ENCODE results near the gene LRRC3. TPM values are rescaled to one million over a fixed set of nuclear protein-coding genes. Genes with fewer than 3 reads are reported as not detected.

The LRRC3 gene
- total and polyA plus RNA-seq, 12 donors, result 0.67 to 3.2 (median 1.9) TPM

DNA sequence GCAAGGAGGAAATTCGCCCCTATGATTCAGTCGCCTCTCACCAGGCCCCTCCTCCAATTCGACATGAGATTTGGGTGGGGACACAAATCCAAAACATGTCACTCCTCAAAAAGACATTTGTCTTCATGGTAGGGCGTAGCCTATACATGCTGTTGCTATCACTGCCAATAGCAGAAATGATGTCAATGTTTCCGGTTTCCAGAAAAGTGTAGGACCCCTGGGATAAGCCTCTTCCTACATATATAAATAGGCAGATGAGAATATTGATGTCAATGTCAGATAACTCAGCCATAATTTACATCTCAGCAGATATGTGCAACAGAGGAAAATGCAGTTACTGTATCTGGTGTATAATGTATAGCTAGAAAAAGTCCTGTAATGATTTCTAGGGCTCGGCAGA lies 16.7 kb downstream of the LRRC3 start:
- Histone ChIP-seq H3K27me3 (no peaks in the 10 kb centered on the region), H3K36me3 (replicated peaks in 1 of 2) (no peaks in the 10 kb centered on the region), H3K4me3 (no peak overlapping the region), H3K9me3 (replicated peaks in 1 of 3) (no peaks in the 10 kb centered on the region), H3K4me1 (replicated peaks in 1 of 2) (no peaks in the 10 kb centered on the region), H3K27ac (no peak overlapping the region)
- TF ChIP-seq, protein P1, sequence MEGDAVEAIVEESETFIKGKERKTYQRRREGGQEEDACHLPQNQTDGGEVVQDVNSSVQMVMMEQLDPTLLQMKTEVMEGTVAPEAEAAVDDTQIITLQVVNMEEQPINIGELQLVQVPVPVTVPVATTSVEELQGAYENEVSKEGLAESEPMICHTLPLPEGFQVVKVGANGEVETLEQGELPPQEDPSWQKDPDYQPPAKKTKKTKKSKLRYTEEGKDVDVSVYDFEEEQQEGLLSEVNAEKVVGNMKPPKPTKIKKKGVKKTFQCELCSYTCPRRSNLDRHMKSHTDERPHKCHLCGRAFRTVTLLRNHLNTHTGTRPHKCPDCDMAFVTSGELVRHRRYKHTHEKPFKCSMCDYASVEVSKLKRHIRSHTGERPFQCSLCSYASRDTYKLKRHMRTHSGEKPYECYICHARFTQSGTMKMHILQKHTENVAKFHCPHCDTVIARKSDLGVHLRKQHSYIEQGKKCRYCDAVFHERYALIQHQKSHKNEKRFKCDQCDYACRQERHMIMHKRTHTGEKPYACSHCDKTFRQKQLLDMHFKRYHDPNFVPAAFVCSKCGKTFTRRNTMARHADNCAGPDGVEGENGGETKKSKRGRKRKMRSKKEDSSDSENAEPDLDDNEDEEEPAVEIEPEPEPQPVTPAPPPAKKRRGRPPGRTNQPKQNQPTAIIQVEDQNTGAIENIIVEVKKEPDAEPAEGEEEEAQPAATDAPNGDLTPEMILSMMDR (IDR thresholded peaks at IDR 0.05), result no peak
- TF ChIP-seq POLR2A (IDR thresholded peaks at IDR 0.05), result no peak
- DNase-seq, result no peak
- intact Hi-C loops (cut with DNase I), result no loop called here
- 68 to 86% (median 82%) methylated on average over 6 of the region's 6 CpGs for WGBS, 4 donors

GRCh38 chr21:44473915-44474555 lies 18.7 kb downstream of the LRRC3 start:
- DNase-seq, result no peak
- Histone ChIP-seq H3K27me3 (no peaks in the 10 kb centered on the region), H3K27ac (no peak overlapping the region), H3K36me3 (replicated peaks in 1 of 2) (no peaks in the 10 kb centered on the region), H3K4me3 (no peak overlapping the region), H3K9me3 (replicated peaks in 1 of 3) (no peaks in the 10 kb centered on the region), H3K4me1 (replicated peaks in 1 of 2) (no peaks in the 10 kb centered on the region)
- intact Hi-C loops (cut with DNase I), result no loop called here
- TF ChIP-seq, protein P1 (IDR thresholded peaks at IDR 0.05), result no peak
- no peak for TF ChIP-seq POLR2A (IDR thresholded peaks at IDR 0.05)
- WGBS, 4 donors, result 88 to 93% (median 91%) methylated on average over 18 to 19 of the region's 19 CpGs

GRCh38 chr21:44475266-44475845 lies 20.0 kb downstream of the LRRC3 start:
- DNase-seq, result no peak
- Histone ChIP-seq H3K4me3 (no peak overlapping the region), H3K36me3 (replicated peaks in 1 of 2) (no peaks in the 10 kb centered on the region), H3K27me3 (no peaks in the 10 kb centered on the region), H3K4me1 (replicated peaks in 1 of 2) (no peaks in the 10 kb centered on the region), H3K9me3 (replicated peaks in 1 of 3) (no peaks in the 10 kb centered on the region), H3K27ac (no peak overlapping the region)
- WGBS, 4 donors, result 87 to 89% (median 89%) methylated on average over 16 to 17 of the region's 17 CpGs
- intact Hi-C loops (cut with DNase I), result no loop called here
- TF ChIP-seq, protein P1 (IDR thresholded peaks at IDR 0.05), result no peak
- no peak for TF ChIP-seq POLR2A (IDR thresholded peaks at IDR 0.05)

DNA sequence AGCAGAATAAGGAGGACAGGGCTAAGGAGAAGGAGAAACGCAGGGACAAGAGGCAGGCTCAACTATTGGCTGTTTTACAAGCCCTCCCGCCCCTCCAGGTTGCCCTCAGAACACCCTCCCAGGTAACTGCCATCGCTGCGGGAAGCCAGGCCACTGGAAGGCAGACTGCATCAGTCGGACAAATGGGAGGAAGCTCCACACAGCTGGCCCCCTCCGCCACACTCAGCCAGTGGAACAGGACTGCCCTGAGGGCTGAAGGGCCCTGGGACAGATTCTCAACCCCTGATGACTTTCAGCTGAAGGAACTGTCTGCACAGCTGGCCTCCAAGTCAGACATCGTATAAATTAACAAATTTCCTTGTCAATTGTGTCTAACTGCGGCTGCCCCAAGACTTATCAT lies 21.8 kb downstream of the LRRC3 start:
- whole genome bisulfite sequencing, 4 donors, result 71 to 87% (median 82%) methylated on average over 8 of the region's 8 CpGs
- Histone ChIP-seq H3K27ac (no peak overlapping the region), H3K9me3 (replicated peaks in 1 of 3) (no peaks in the 10 kb centered on the region), H3K4me1 (replicated peaks in 1 of 2) (no peaks in the 10 kb centered on the region), H3K27me3 (no peaks in the 10 kb centered on the region), H3K36me3 (replicated peaks in 1 of 2) (no peaks in the 10 kb centered on the region), H3K4me3 (no peak overlapping the region)
- TF ChIP-seq, protein P1 (IDR thresholded peaks at IDR 0.05), result no peak
- TF ChIP-seq POLR2A (IDR thresholded peaks at IDR 0.05), result no peak
- peak in 1 of 7 donors; percentile 73 for DNase-seq
- intact Hi-C loops (cut with DNase I), result no loop called here

All from adrenal gland (tissue), 12 donors.